ENCODE measurements around the gene KCNH1. TPM values are rescaled to one million over a fixed set of nuclear protein-coding genes. Genes with fewer than 3 reads are reported as not detected.

KCNH1 gene
- total RNA-seq, 1 experiment from 2014 or later, result 3.0 TPM

DNA sequence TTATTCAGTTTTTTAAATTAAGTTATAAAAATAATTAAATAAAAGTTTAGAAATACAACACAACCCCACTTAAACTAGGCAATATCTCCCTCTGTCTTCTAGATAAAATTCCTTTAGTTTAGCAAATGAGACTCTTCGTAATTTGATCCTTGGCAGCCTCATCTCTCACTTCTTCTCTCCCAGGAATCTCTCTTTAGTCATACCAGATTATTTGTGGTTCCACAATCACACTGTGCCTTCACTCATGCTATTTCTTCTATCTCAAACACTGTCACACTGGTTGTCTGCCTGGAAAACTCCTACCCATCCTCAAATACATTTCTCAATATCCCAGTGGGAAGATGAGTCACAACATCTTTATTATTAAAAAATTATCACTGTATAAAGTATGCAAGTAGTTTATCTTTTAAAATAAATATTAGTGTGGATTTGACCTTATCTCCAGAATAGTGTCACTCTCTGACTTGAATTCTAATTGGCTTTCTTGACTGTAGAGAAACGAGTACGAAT lies 195.5 kb downstream of the KCNH1 start:
- Histone ChIP-seq H3K4me1 (peaks cover 22% of the 10 kb centered on the region), H3K27ac (peak overlapping the region; percentile 63), H3K36me3 (no peaks in the 10 kb centered on the region), H3K4me3 (no peak overlapping the region), H3K9me3 (replicated peaks) (no peaks in the 10 kb centered on the region), H3K27me3 (no peaks in the 10 kb centered on the region)
- peak in 1 of 2 experiments; percentile 61 for DNase-seq

DNA sequence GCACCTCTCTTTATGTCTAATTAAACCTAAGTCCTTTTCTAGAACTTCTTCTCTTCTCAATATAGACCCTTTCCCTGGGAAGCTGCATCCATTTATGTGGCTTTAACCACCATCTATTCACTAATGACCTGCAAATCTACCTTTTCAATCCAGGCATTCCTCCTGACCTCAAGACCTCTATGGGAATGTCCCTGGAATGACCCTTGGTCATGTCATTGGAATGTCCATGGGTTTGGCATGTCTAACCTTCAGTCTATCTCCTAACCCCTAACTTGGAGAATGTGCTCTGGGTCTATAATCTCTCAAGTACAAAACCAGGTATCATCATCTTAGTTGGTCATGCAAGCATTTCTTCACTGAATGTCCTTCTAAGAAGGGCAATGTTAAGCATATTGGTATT lies 196.1 kb downstream of the KCNH1 start:
- Histone ChIP-seq H3K9me3 (replicated peaks) (no peaks in the 10 kb centered on the region), H3K4me1 (peaks cover 22% of the 10 kb centered on the region), H3K4me3 (no peak overlapping the region), H3K27ac (peak overlapping the region; percentile 63), H3K36me3 (no peaks in the 10 kb centered on the region), H3K27me3 (no peaks in the 10 kb centered on the region)
- DNase-seq, result peak; percentile 49 to 52

DNA sequence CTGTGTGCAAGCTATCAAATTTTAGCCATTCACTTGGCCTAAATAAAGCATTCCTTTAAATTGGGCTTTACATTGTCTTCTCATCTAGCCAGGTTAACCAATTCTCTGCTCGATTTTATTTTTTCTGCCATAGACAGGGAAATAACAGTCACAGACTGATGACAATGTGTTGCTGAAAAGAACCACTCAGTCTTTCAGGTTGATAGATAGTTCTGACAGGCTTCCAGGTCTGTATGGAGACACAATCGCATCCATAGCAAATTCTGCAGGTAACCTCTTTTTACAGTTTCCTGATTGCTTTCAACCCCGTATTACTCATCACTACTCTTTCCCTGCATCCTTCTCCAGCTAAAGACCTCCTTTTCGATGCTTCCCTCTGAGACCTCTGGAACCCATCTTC lies 198.0 kb downstream of the KCNH1 start:
- H3K4me1 ChIP-seq, result peaks cover 22% of the 10 kb centered on the region
- DNase-seq, result no peak
- no peaks in the 10 kb centered on the region for H3K9me3 ChIP-seq (replicated peaks)
- no peak overlapping the region for H3K4me3 ChIP-seq
- H3K27me3 ChIP-seq, result no peaks in the 10 kb centered on the region
- no peaks in the 10 kb centered on the region for H3K36me3 ChIP-seq
- H3K27ac ChIP-seq, result no peak overlapping the region

DNA sequence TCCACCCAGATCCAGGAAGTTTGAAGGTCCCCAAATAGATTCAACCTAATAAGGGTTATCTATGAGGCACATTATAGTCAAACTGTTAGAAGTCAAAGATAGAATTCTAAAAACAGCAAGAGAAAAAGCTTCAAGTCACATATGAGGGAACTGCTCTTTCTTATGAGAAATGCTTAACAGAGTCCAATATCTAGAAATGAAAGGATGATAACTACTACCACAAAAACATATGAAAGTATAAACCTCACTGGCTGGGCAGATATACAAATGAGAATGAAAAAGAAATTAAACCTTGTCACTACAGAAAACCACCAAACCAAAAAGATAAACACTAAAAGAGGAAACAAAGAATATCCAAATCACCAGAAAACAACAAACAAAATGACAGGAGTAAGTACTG lies 201.8 kb downstream of the KCNH1 start:
- Histone ChIP-seq H3K9me3 (replicated peaks) (no peaks in the 10 kb centered on the region), H3K4me3 (no peak overlapping the region), H3K27ac (no peak overlapping the region), H3K36me3 (no peaks in the 10 kb centered on the region), H3K4me1 (no peaks in the 10 kb centered on the region), H3K27me3 (no peaks in the 10 kb centered on the region)
- no peak for DNase-seq

DNA sequence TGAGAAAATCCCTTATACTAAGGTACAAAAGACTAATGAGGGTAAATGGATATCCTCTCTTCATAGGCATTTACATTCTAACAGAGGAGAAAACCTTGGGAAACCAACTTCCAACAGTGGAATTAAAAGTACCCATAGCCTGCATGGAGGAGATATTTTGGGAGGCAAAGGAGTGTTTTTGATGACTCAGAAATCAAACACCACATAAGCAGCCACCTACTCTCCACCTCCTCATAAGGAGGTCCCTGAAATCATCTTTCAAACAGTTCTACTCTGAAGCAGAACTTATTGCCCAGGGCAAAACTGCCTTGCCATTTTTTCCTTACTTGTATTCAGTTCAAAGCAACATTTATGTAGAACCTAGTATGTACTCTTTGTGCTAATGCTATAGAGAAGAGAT lies 211.3 kb downstream of the KCNH1 start:
- H3K4me3 ChIP-seq, result no peak overlapping the region
- H3K36me3 ChIP-seq, result no peaks in the 10 kb centered on the region
- no peak for DNase-seq
- no peaks in the 10 kb centered on the region; the same call in 1 of the 2 replicates for H3K9me3 ChIP-seq (replicated peaks)
- H3K4me1 ChIP-seq, result no peaks in the 10 kb centered on the region
- no peaks in the 10 kb centered on the region for H3K27me3 ChIP-seq
- no peak overlapping the region for H3K27ac ChIP-seq

DNA sequence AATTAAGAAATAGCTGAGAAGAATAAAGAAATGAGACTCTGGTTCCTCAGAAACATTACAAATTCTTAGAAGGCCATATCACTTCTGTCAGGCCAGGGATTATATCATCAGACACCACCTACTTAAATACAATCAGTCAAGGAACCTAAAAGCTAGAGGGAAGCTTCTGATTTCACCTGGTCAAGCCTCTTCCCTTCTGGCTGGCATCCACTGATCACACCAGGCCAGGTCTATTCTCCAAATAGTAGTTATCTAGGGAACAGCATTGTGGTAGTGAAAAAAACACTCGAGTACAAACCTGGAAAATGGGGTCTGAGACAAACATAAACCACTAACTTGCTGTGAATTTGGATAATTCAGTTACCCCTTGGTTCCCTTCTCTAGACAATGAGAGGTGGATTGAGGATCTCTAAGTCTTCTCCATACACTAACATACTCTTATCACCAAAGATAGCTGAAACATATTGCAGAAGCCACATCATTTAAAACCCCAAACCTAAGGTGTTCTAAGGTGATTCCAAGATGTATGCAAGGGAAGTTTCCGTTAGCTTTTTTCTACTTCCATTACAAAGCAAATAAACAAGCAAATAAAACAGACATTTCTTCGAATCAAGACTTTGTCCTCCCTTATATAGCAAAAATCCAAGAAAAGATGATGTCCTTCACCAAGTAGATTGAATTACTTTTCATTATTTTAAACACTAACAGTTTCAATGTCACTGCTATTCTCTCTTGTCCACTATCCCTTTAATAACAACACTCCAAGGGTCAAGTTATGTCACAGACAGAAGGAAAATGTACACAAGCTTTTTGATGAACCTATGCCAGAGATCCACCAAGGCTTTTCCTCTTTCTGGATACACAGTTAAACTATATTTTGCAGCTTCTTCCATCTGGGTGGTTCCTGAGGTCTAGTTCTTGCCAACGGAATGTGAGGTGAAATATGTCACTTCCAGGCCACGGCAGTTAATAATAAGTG lies 212.9 kb downstream of the KCNH1 start:
- H3K4me3 ChIP-seq, result no peak overlapping the region
- no peak overlapping the region for H3K27ac ChIP-seq
- no peak for DNase-seq
- no peaks in the 10 kb centered on the region for H3K27me3 ChIP-seq
- no peaks in the 10 kb centered on the region for H3K9me3 ChIP-seq (replicated peaks)
- H3K4me1 ChIP-seq, result peaks cover 7% of the 10 kb centered on the region
- no peaks in the 10 kb centered on the region for H3K36me3 ChIP-seq

DNA sequence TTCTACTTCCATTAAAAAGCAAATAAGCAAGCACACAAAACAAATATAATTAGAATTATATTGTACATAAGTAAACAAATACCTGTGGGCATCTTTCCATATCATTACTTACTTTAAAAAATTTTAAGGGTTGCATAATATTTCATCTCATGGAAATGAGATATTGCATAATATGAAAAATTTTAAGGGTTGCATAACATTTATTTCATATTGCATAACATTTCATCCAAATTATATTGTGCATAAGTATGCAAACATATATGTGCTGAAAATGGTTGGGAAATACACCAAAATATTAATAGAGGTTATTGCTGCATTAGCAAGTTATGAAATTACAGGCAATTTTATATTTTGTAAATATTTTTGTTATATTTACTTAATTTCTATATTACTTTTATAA lies 213.7 kb downstream of the KCNH1 start:
- no peaks in the 10 kb centered on the region for H3K36me3 ChIP-seq
- H3K4me3 ChIP-seq, result no peak overlapping the region
- peaks cover 15% of the 10 kb centered on the region for H3K4me1 ChIP-seq
- no peak for DNase-seq
- no peaks in the 10 kb centered on the region for H3K9me3 ChIP-seq (replicated peaks)
- H3K27ac ChIP-seq, result no peak overlapping the region
- no peaks in the 10 kb centered on the region for H3K27me3 ChIP-seq

DNA sequence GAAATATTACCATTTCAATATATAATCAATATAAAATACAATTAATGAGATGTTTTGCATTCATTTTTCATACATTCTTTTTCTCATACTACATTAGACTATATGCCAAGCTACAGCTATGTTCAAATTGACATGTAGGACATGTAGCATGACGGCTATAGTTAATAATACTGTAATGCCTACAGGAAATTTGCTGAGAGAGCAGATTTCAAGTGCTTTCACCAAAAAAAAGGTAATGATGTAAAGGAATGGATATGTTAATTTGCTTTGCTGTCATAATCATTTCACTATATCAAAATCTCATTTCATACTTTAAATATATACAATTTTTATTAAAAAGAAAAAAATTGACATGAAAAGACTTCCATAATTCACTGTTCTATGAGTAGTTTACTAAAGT lies 215.1 kb downstream of the KCNH1 start:
- no peaks in the 10 kb centered on the region for H3K9me3 ChIP-seq (replicated peaks)

DNA sequence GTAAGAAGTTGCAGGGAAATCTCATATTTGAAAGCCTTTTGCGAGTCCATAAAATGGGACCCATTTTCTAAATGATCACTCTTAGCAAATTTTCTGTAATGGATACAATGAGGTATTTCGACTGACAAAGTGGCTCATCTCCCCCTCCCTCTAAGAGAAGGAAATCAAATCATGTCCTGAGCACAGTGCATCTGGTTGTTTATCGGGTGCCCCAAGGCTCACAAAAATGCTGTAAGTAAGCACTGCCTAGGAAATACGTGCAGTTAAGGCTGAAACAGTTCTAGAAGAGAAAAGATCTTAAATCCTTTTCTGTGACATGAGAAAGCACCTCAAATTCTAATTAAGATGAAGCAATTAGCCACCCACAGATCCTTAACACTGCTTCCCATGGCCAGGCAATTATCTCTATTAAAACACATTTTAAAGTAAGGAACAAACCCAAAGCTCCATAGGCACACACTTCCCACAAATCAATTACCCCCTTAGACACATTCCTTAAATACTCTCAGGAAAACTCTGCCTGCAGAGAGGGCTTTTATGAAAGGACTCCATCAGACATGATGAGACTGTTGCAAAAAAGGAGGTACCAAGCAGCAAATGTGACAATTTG lies 216.3 kb downstream of the KCNH1 start:
- Histone ChIP-seq H3K4me3 (no peak overlapping the region), H3K9me3 (replicated peaks) (no peaks in the 10 kb centered on the region), H3K36me3 (no peaks in the 10 kb centered on the region), H3K27me3 (no peaks in the 10 kb centered on the region), H3K4me1 (peaks cover 16% of the 10 kb centered on the region), H3K27ac (no peak overlapping the region)
- DNase-seq, result no peak

More for the DNA sequence above, 215.1 kb downstream of the KCNH1 start:
- Histone ChIP-seq H3K4me3 (no peak overlapping the region), H3K4me1 (peaks cover 16% of the 10 kb centered on the region), H3K27ac (no peak overlapping the region), H3K27me3 (no peaks in the 10 kb centered on the region), H3K36me3 (no peaks in the 10 kb centered on the region)
- no peak for DNase-seq

DNA sequence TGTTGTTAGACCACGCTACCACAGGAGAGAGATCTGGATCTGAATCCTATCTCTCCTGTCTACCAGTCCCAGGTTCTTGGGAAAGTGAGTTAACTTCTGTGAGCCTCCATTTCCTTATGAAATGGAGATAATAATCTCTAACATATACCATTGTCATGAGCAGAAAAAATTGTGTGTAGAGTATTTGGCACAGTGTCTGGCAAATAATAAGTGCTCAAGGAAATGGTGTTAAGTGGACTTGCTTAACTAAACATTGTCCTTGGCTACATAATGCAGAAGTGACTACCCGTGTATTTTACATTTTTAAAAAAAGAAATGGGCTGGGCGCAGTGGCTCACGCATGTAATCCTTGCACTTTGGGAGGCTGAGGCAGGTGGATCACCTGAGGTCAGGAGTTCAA lies 217.4 kb downstream of the KCNH1 start:
- H3K4me3 ChIP-seq, result no peak overlapping the region
- no peaks in the 10 kb centered on the region for H3K36me3 ChIP-seq
- H3K27ac ChIP-seq, result no peak overlapping the region; the same call in 1 of the 2 replicates
- H3K27me3 ChIP-seq, result no peaks in the 10 kb centered on the region
- no peak for DNase-seq
- no peaks in the 10 kb centered on the region for H3K9me3 ChIP-seq (replicated peaks)
- peaks cover 16% of the 10 kb centered on the region for H3K4me1 ChIP-seq

DNA sequence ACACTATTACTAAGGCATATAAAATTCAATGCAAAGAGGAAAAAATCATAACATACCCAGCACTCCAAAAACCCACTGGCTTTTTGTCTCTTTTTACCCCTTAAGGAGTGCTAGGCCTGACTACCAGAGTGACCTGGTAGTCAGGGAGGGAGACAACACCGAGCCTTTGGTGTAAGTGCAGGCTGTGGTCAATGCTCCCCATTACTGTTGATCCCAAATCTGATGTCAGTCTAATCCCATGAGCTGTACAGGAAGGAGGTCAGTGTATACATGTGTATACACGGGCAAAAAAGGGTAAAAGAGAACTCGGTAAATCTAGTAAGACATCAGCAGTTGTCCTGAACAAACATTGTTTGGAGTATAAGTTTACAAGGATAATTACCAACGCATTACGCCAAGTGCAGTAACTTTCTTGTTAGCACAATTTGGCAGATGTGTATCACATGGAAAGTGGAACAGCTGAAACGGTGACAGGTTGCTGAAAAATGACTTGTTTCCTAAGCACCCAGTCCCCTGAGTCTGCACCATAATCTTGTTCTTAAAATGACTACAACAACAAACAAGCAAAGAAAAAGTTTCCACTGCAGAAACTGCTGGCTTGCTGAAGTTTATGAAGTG lies 217.9 kb downstream of the KCNH1 start:
- H3K9me3 ChIP-seq (replicated peaks), result no peaks in the 10 kb centered on the region
- no peak overlapping the region; the same call in 1 of the 2 replicates for H3K27ac ChIP-seq
- no peaks in the 10 kb centered on the region for H3K36me3 ChIP-seq
- peaks cover 18% of the 10 kb centered on the region for H3K4me1 ChIP-seq
- no peak overlapping the region for H3K4me3 ChIP-seq
- peak in 1 of 2 experiments; percentile 54 for DNase-seq
- H3K27me3 ChIP-seq, result no peaks in the 10 kb centered on the region

DNA sequence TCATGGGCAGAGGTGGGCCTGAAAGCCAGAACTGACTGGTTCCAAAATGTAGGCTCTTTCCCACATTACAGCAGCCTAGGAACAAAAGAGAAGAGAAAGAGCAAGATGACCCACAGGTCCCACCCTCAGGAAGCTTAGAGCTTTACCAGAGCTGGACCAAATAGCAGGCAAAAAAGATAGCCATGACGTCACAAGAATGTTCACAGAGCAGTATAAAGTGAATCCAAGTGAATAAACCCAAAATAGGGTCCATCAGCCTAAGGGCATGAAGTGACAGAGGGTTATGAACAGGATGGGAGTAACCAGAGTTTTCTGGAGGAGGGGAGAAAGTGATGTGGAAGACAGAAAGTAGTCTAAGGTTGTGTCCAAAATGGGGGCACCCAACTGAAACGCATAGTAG lies 221.2 kb downstream of the KCNH1 start:
- Histone ChIP-seq H3K4me1 (peaks cover 36% of the 10 kb centered on the region), H3K27me3 (no peaks in the 10 kb centered on the region), H3K27ac (no peak overlapping the region), H3K4me3 (no peak overlapping the region), H3K36me3 (no peaks in the 10 kb centered on the region), H3K9me3 (replicated peaks) (no peaks in the 10 kb centered on the region)
- no peak for DNase-seq

DNA sequence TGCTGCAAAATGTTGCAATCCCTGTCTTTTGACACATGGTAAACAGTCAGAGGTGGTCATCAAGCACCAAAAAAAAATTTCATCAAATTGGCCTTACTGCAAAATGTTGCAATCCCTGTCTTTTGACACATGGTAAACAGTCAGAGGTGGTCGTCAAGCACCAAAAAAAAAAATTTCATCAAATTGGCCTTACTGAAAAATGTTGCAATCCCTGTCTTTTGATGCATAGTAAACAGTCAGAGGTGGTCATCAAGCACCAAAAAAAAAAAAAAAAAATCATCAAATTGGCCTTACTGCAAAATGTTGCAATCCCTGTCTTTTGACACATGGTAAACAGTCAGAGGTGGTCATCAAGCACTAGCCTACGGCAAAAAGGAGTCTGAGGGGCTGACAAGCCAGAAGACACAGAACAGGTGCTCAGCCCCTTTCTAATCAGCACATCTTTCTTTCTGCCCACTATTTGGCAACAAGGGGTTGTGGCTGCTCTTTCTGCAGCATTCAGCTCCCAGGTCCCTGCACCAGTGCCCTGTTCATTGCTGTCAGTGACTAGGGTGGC lies 223.8 kb downstream of the KCNH1 start:
- H3K9me3 ChIP-seq (replicated peaks), result no peaks in the 10 kb centered on the region
- H3K27ac ChIP-seq, result no peak overlapping the region
- DNase-seq, result peak; percentile 64 to 85
- H3K4me3 ChIP-seq, result no peak overlapping the region
- peaks cover 28% of the 10 kb centered on the region for H3K4me1 ChIP-seq
- no peaks in the 10 kb centered on the region for H3K27me3 ChIP-seq
- H3K36me3 ChIP-seq, result no peaks in the 10 kb centered on the region

DNA sequence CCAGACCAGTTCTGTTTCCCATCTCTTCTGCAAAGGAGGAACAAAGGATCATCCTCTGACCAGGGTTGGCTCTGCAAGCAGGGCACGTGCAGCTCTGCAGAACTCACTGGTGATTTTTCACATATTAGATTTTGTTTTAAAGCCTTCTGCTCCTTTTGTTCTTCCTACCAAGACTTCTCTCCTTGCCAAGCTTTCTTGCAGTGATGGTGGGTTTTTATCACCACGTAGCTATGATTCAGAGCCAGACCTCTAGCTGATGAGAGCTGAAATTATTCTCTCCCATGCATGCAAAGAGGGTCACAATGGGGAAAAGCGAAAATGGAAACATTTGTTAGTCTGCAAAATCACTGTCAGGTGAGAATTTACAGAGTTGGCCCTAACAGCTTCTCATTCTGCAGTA lies 225.2 kb downstream of the KCNH1 start:
- Histone ChIP-seq H3K9me3 (replicated peaks) (no peaks in the 10 kb centered on the region), H3K27ac (no peak overlapping the region), H3K36me3 (no peaks in the 10 kb centered on the region), H3K27me3 (no peaks in the 10 kb centered on the region), H3K4me3 (no peak overlapping the region), H3K4me1 (peaks cover 28% of the 10 kb centered on the region)
- DNase-seq, result no peak

DNA sequence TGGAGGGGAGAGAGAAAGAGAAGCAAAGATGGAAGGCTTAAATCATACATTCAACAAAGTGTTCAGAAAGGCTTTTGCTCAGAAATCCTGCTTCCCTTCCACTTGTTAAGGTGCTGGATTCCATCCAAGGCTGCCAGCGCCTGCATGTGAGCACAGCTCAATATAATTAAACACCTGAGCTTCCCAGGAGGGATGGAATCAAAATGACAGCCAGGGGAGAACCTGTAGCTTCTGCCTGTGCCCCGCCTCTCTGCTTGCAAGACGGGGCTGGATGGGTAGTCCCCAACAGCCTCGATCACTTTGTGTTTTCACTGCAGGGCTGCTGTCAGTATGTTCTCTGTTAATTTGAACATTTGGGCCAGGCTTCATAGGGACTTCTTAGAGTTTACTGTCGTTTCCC lies 225.7 kb downstream of the KCNH1 start:
- no peaks in the 10 kb centered on the region for H3K27me3 ChIP-seq
- no peaks in the 10 kb centered on the region for H3K36me3 ChIP-seq
- DNase-seq, result no peak
- H3K4me1 ChIP-seq, result peaks cover 28% of the 10 kb centered on the region
- H3K27ac ChIP-seq, result no peak overlapping the region
- no peaks in the 10 kb centered on the region for H3K9me3 ChIP-seq (replicated peaks)
- H3K4me3 ChIP-seq, result no peak overlapping the region

All from SJCRH30 (cell line).